ENCODE measurements around the gene ZNF346.

DNA sequence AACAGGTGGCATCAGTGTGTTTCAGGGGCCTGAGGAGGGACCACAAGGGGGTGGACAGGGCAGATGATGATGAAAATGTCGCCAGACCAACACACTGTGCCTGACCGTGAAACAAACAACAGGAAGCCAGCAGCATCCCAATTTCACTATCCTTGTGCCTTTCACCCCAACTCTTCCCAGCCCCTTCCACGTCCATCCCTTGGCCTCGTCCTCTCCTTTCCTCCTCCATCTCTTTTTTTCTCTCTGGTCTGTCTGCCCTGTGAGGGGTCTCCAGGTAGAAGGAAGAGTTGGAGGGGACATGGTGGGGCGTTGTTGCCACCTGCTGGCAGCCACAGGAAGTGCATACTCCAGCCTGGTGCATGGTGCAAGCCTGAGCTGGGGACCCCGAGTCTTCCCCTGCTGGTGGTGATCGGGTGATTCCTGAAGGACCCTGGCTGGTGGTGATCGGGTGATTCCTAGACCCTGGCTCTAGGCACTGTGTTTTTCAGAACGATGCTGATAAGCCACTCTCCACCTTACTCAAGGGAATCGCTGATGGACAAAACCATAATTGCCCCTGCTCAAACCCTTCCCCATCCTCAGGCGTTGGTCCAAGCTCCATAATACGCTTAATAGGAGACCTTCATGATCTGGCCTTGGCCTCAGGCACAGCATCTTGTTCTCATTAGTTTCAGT, 89.4 kb downstream of the ZNF346 start:
- TF ChIP-seq CTCF (IDR thresholded peaks at IDR 0.05 in 8 of 11, conservative IDR thresholded peaks at IDR 0.05 in 3 of 11): peak; percentile 79 to 95 (median 93)
- TF ChIP-seq POLR2A (IDR thresholded peaks at IDR 0.05): no peak

All from spleen (tissue), 7 donors.